ENCODE data around the gene POMP.

POMP gene

GRCh38 chr13:28657784-28658538 lies 969 bp upstream of the POMP start:
- Histone ChIP-seq H3K4me2 (ENCODE audit: low read length) (peak overlapping the region; percentile 74), H4K20me1 (ENCODE audit: insufficient read depth, low read length) (peaks cover 34% of the 10 kb centered on the region), H3K9me3 (ENCODE audit: insufficient read depth, low read length) (no peaks in the 10 kb centered on the region), H3K79me2 (ENCODE audit: low read length) (peaks cover 80% of the 10 kb centered on the region), H3K9ac (ENCODE audit: low read length) (peak overlapping the region; percentile 99), H3K36me3 (replicated peaks; ENCODE audit: low read depth, low read length) (peaks cover 35% of the 10 kb centered on the region), H2AFZ (ENCODE audit: low read depth, low read length) (peak overlapping the region; percentile 68; the same call in 1 of the 2 replicates), H3K4me1 (ENCODE audit: low read length) (peaks cover 18% of the 10 kb centered on the region), H3K27me3 (ENCODE audit: low read depth, low read length) (no peaks in the 10 kb centered on the region), H3K4me3 (ENCODE audit: low read length) (peak overlapping the region; percentile 94), H3K27ac (ENCODE audit: low read length) (peak overlapping the region; percentile 80)
- TF ChIP-seq CTCF (IDR thresholded peaks at IDR 0.05; ENCODE audit: low read depth, low read length): peak; percentile 32
- TF ChIP-seq EZH2phosphoT487 (IDR thresholded peaks at IDR 0.05; ENCODE audit: low read depth): no peak

GRCh38 chr13:28658539-28658795 lies 463 bp upstream of the POMP start:
- H3K27me3 ChIP-seq (ENCODE audit: low read depth, low read length): no peaks in the 10 kb centered on the region

GRCh38 chr13:28659621-28659970 lies 666 bp downstream of the POMP start:
- peak overlapping the region; percentile 80 for H3K27ac ChIP-seq (ENCODE audit: low read length)
- no peaks in the 10 kb centered on the region for H3K9me3 ChIP-seq (ENCODE audit: insufficient read depth, low read length)
- TF ChIP-seq EZH2phosphoT487 (IDR thresholded peaks at IDR 0.05; ENCODE audit: low read depth) (no peak), CTCF (IDR thresholded peaks at IDR 0.05; ENCODE audit: low read depth, low read length) (no peak)
- peaks cover 38% of the 10 kb centered on the region for H3K36me3 ChIP-seq (replicated peaks; ENCODE audit: low read depth, low read length)
- H3K4me1 ChIP-seq (ENCODE audit: low read length): peaks cover 18% of the 10 kb centered on the region
- H3K27me3 ChIP-seq (ENCODE audit: low read depth, low read length): no peaks in the 10 kb centered on the region
- H2AFZ ChIP-seq (ENCODE audit: low read depth, low read length): no peak overlapping the region
- peaks cover 34% of the 10 kb centered on the region for H4K20me1 ChIP-seq (ENCODE audit: insufficient read depth, low read length)
- peak overlapping the region; percentile 99 for H3K9ac ChIP-seq (ENCODE audit: low read length)
- H3K4me3 ChIP-seq (ENCODE audit: low read length): peak overlapping the region; percentile 94
- peak overlapping the region; percentile 92 for H3K4me2 ChIP-seq (ENCODE audit: low read length)
- H3K79me2 ChIP-seq (ENCODE audit: low read length): peaks cover 88% of the 10 kb centered on the region

More at GRCh38 chr13:28658539-28658795, 463 bp upstream of the POMP start:
- peaks cover 33% of the 10 kb centered on the region for H3K36me3 ChIP-seq (replicated peaks; ENCODE audit: low read depth, low read length)
- H3K4me3 ChIP-seq (ENCODE audit: low read length): peak overlapping the region; percentile 94
- peak overlapping the region; percentile 80 for H3K27ac ChIP-seq (ENCODE audit: low read length)
- peaks cover 18% of the 10 kb centered on the region for H3K4me1 ChIP-seq (ENCODE audit: low read length)
- peak overlapping the region; percentile 68 for H2AFZ ChIP-seq (ENCODE audit: low read depth, low read length)
- H3K79me2 ChIP-seq (ENCODE audit: low read length): peaks cover 84% of the 10 kb centered on the region
- H3K4me2 ChIP-seq (ENCODE audit: low read length): peak overlapping the region; percentile 74
- H3K9me3 ChIP-seq (ENCODE audit: insufficient read depth, low read length): no peaks in the 10 kb centered on the region
- H4K20me1 ChIP-seq (ENCODE audit: insufficient read depth, low read length): peaks cover 34% of the 10 kb centered on the region
- TF ChIP-seq CTCF (IDR thresholded peaks at IDR 0.05; ENCODE audit: low read depth, low read length) (no peak), EZH2phosphoT487 (IDR thresholded peaks at IDR 0.05; ENCODE audit: low read depth) (no peak)
- H3K9ac ChIP-seq (ENCODE audit: low read length): peak overlapping the region; percentile 99

- H3K79me2 ChIP-seq (ENCODE audit: low read length): peaks cover 39% of the 10 kb centered on the region
- H3K36me3 ChIP-seq (replicated peaks; ENCODE audit: low read depth, low read length): peaks cover 77% of the 10 kb centered on the region
- no peak overlapping the region for H3K4me2 ChIP-seq (ENCODE audit: low read length)
- no peaks in the 10 kb centered on the region for H3K27me3 ChIP-seq (ENCODE audit: low read depth, low read length)
- no peak overlapping the region for H3K9ac ChIP-seq (ENCODE audit: low read length)
- H3K27ac ChIP-seq (ENCODE audit: low read length): no peak overlapping the region
- H3K4me1 ChIP-seq (ENCODE audit: low read length): peaks cover 17% of the 10 kb centered on the region
- TF ChIP-seq EZH2phosphoT487 (IDR thresholded peaks at IDR 0.05; ENCODE audit: low read depth) (no peak), CTCF (IDR thresholded peaks at IDR 0.05; ENCODE audit: low read depth, low read length) (no peak)
- H4K20me1 ChIP-seq (ENCODE audit: insufficient read depth, low read length): 0 out of 2 replicates have a peak, but pooled peaks cover 4% of the 10 kb centered on the region
- no peaks in the 10 kb centered on the region for H3K9me3 ChIP-seq (ENCODE audit: insufficient read depth, low read length)
- no peak overlapping the region for H3K4me3 ChIP-seq (ENCODE audit: low read length)
- no peak overlapping the region for H2AFZ ChIP-seq (ENCODE audit: low read depth, low read length)
These were observed 8.1 kb downstream of the POMP start for GRCh38 chr13:28666897-28667488.

Data from OCI-LY3 (cell line).